OCI-LY7 (cell line): ENCODE data around the gene ZDHHC11B. TPM values are rescaled to one million over a fixed set of nuclear protein-coding genes. Genes with fewer than 3 reads are reported as not detected.
"Not testable (repeated sequence)": the region's sequence is repeated elsewhere in the genome, so short reads cannot be mapped to it uniquely, and the experiment has no call there.

Source experiments
- BruUV-seq: library from RNA; stranded (reverse); fragments of 400-500 nt; replicated peaks from 2 replicates; lab custom pipeline; 2021; lab: Mats Ljungman, UMichigan
- CTCF ChIA-PET: fragments of 300-600 bp; sonication (Branson Sonifier 250); formaldehyde crosslinking; loops from one replicate; lab custom pipeline; 2022; ENCODE audit warnings: antibody characterized with exemption; ENCODE audit not compliant: unreplicated experiment; lab: Charles Lee
- POLR2A ChIA-PET: fragments of 300-600 bp; sonication (Branson Sonifier 250); formaldehyde crosslinking; loops from one replicate; lab custom pipeline; 2022; ENCODE audit warnings: antibody characterized with exemption; lab: Charles Lee
- DNase-seq: peaks from one replicate; pipeline ENCODE4 v3.0.0-alpha.2; 2015; ENCODE audit warnings: low spot score
- H2AFZ ChIP-seq: fragments of 200-600 bp; sonication (generic), shearing (Covaris generic); 2 replicates; pipeline ENCODE4 v1.6.1; 2014; ENCODE audit warnings: mild to moderate bottlenecking, antibody characterized with exemption, low read length, moderate library complexity
- H3K27ac ChIP-seq: fragments of 200-600 bp; sonication (generic); 2 replicates; pipeline ENCODE4 v1.5.1; 2014; ENCODE audit warnings: mixed run types, low read depth, mild to moderate bottlenecking, moderate library complexity, low read length, inconsistent platforms; ENCODE audit not compliant: poor library complexity, severe bottlenecking
- H3K36me3 ChIP-seq: fragments of 200-600 bp; sonication (generic); 2 replicates; pipeline ENCODE4 v1.6.1; 2014; ENCODE audit warnings: mild to moderate bottlenecking, antibody characterized with exemption, low read length, moderate library complexity, mixed read lengths; ENCODE audit not compliant: insufficient read depth
- H3K4me1 ChIP-seq: fragments of 200-600 bp; sonication (generic); 2 replicates; pipeline ENCODE4 v1.5.1; 2014; ENCODE audit warnings: mild to moderate bottlenecking, low read length; ENCODE audit not compliant: insufficient read depth, poor library complexity, severe bottlenecking
- H3K4me2 ChIP-seq: fragments of 200-600 bp; sonication (generic); 2 replicates; pipeline ENCODE4 v1.6.1; 2014; ENCODE audit warnings: mild to moderate bottlenecking, low read length
- H3K4me3 ChIP-seq: fragments of 200-600 bp; sonication (generic); 2 replicates; pipeline ENCODE4 v1.5.1; 2014; ENCODE audit warnings: mild to moderate bottlenecking, low read depth, low read length; ENCODE audit not compliant: poor library complexity, severe bottlenecking
- H3K79me2 ChIP-seq: fragments of 200-600 bp; sonication (generic); 2 replicates; pipeline ENCODE4 v1.6.1; 2016; ENCODE audit warnings: low read depth, mild to moderate bottlenecking, low read length, moderate library complexity, mixed read lengths; ENCODE audit not compliant: insufficient read depth
- H3K9me2 ChIP-seq: fragments of 200-600 bp; sonication (generic); 2 replicates; pipeline ENCODE4 v1.6.1; 2016; ENCODE audit warnings: mild to moderate bottlenecking, low read length, mixed read lengths; ENCODE audit not compliant: insufficient read depth
- H3K9me3 ChIP-seq: fragments of 200-600 bp; sonication (generic); 2 replicates; pipeline ENCODE4 v1.6.1; 2014; ENCODE audit warnings: mild to moderate bottlenecking, mixed run types, low read length, mixed read lengths
- H4K20me1 ChIP-seq: fragments of 200-600 bp; sonication (generic); 2 replicates; pipeline ENCODE4 v1.6.1; 2014; ENCODE audit warnings: mild to moderate bottlenecking, antibody characterized with exemption, low read length, moderate library complexity, mixed read lengths; ENCODE audit not compliant: insufficient read depth
- intact Hi-C: fragments of 100-400 bp; cut with micrococcal nuclease; formaldehyde crosslinking; loops from one replicate; pipeline ENCODE4 v1.10.0; 2022; ENCODE audit not compliant: unreplicated experiment
- total RNA-seq, 2 experiments: library from RNA; depleted of rRNA in 1 of 2; stranded (reverse); fragments of >200 nt in 1 of 2; shearing (Covaris generic) in 1 of 2; gene quantifications; 2 replicates each; pipeline ENCODE4 v1.2.3, GENCODE V29; 2014 to 2022

The ZDHHC11B gene
- total RNA-seq, 2 experiments from 2014 or later: 0.29 TPM; not detected in 1

GRCh38 chr5:708848-709517 lies 75.5 kb downstream of the ZDHHC11B start:
- POLR2A ChIA-PET, H3K4me2 ChIP-seq, H4K20me1 ChIP-seq, H3K4me3 ChIP-seq, H2AFZ ChIP-seq, H3K9me2 ChIP-seq, H3K27ac ChIP-seq, H3K4me1 ChIP-seq, intact Hi-C loops, BruUV-seq, CTCF ChIA-PET, H3K9me3 ChIP-seq, H3K36me3 ChIP-seq, DNase-seq, H3K79me2 ChIP-seq: not testable (repeated sequence)

DNA sequence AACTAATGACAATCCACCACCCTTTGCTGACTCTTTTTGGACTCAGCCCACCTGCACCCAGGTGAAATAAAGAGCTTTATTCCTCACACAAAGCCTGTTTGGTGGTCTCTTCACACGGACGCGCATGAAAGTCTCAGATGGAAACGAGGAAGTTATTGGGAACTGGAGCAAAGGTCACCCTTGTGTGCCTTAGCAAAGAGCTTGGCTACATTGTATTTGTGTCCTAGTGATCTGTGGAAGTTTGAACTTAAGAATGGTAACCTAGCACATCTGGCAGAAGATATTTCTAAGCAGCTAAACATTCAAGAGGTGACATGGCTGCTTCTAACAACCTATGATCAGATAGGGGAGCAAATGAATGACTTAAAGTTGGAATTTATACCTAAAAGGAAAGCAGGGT lies 76.2 kb downstream of the ZDHHC11B start:
- intact Hi-C loops, H3K4me2 ChIP-seq, H3K79me2 ChIP-seq, H4K20me1 ChIP-seq, H3K36me3 ChIP-seq, DNase-seq, H3K9me2 ChIP-seq, H3K4me1 ChIP-seq, POLR2A ChIA-PET, CTCF ChIA-PET, H3K9me3 ChIP-seq, H3K4me3 ChIP-seq, H3K27ac ChIP-seq, H2AFZ ChIP-seq, BruUV-seq: not testable (repeated sequence)

DNA sequence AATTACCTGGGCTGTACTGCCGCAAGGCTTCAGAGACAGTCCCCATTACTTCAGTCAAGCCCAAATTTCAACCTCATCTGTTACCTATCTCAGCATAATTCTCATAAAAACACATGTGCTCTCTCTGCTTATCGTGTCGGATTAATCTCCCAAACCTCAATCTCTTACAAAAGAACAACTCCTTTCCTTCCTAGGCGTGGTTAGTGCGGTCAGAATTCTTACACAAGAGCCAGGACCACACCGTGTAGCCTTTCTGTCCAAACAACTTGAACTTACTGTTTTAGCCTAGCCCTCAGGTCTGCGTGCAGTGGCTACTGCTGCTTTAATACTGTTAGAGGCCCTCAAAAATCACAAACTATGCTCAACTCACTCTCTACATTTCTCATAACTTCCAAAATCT lies 78.4 kb downstream of the ZDHHC11B start:
- H3K79me2 ChIP-seq, H3K4me3 ChIP-seq, H3K9me3 ChIP-seq, H3K36me3 ChIP-seq, DNase-seq, intact Hi-C loops, H3K4me2 ChIP-seq, BruUV-seq, POLR2A ChIA-PET, H3K4me1 ChIP-seq, H3K27ac ChIP-seq, H2AFZ ChIP-seq, CTCF ChIA-PET, H3K9me2 ChIP-seq, H4K20me1 ChIP-seq: not testable (repeated sequence)

DNA sequence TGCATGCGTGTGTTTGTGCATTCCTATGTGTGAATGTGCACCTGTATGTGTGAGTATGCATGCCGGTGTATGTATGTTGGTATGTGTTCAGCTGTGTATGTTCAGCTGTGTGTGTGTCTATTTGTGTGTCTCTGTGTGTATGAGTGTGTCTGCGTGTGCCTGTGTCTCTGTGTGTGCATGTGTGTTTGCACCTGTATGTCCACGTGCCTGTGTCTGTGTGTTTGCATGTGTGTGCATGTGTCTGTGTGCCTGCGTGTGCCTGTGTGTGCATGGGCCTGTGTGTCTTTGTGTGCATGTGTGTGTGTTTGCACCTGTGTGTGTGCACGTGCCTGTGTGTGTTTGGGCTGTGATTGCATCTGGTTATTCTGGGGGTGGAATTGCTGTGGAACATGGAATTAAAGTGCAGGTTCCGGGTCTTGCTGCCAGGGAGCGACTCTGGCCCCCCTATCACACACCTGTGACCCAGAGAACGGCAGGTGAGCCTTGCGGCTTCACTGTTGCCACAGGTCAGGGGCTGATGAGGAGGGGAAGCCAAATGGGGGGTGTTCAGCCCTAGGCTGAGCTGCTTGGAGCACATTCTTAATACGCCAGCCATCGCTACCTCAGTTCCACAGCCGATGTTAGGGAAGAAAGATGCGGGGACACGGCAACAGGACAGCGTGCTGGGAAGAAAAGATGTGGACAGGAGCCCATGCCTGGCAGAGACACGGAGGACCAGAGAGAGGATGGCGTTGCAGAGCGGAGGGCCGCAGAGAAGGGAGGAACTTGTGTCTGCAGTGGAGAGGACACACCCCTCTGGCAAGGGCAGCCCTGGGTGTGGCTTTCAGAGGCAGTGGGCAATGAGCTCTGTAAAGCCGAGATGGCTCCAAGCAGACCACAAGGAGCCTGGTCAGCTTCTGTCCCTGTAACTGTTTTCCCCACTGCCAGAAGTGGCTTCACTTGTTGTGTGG lies 87.5 kb downstream of the ZDHHC11B start:
- H3K4me1 ChIP-seq, intact Hi-C loops, H3K36me3 ChIP-seq, POLR2A ChIA-PET, H4K20me1 ChIP-seq, H3K27ac ChIP-seq, H3K79me2 ChIP-seq, H3K9me2 ChIP-seq, H3K9me3 ChIP-seq, BruUV-seq, H2AFZ ChIP-seq, H3K4me3 ChIP-seq, DNase-seq, H3K4me2 ChIP-seq, CTCF ChIA-PET: not testable (repeated sequence)

- DNase-seq, BruUV-seq, H3K4me2 ChIP-seq, H3K9me2 ChIP-seq, CTCF ChIA-PET, POLR2A ChIA-PET, H4K20me1 ChIP-seq, H3K27ac ChIP-seq, H2AFZ ChIP-seq, H3K4me1 ChIP-seq, intact Hi-C loops, H3K79me2 ChIP-seq, H3K9me3 ChIP-seq, H3K36me3 ChIP-seq, H3K4me3 ChIP-seq: not testable (repeated sequence)
Measured at GRCh38 chr5:696191-696590, 88.3 kb downstream of the ZDHHC11B start.

DNA sequence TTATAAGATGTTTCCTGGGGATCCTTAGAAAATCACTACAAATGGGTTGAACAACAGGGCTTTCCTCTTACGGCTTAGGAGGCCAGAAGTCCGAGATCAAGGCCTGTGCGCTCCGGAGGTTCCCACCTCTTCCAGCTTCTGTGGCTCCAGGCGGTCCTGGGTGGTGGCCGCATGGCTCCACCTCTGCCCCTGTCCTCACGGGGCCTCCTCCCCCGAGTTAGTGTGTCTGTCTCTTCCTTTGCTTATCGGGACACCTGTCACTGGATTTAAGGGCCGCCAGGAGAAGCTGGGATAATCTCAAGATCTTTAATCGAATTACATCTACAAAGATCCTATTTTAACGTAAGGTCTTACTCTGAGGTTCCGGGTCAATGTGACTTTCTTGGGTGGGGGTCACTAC lies 89.1 kb downstream of the ZDHHC11B start:
- H3K4me3 ChIP-seq, BruUV-seq, H3K79me2 ChIP-seq, CTCF ChIA-PET, H3K9me3 ChIP-seq, intact Hi-C loops, H3K4me1 ChIP-seq, H2AFZ ChIP-seq, H4K20me1 ChIP-seq, H3K36me3 ChIP-seq, H3K4me2 ChIP-seq, H3K27ac ChIP-seq, DNase-seq, H3K9me2 ChIP-seq, POLR2A ChIA-PET: not testable (repeated sequence)
